HG03432 (cell line): Measurements from ENCODE around the gene ADGRD2.

Source experiments
- ATAC-seq: cut with Tn5 transposase; IDR thresholded peaks from one replicate; pipeline ENCODE4 v1.9.1; 2021; ENCODE audit warnings: mild to moderate bottlenecking, moderate library complexity; ENCODE audit not compliant: unreplicated experiment

Gene ADGRD2

DNA sequence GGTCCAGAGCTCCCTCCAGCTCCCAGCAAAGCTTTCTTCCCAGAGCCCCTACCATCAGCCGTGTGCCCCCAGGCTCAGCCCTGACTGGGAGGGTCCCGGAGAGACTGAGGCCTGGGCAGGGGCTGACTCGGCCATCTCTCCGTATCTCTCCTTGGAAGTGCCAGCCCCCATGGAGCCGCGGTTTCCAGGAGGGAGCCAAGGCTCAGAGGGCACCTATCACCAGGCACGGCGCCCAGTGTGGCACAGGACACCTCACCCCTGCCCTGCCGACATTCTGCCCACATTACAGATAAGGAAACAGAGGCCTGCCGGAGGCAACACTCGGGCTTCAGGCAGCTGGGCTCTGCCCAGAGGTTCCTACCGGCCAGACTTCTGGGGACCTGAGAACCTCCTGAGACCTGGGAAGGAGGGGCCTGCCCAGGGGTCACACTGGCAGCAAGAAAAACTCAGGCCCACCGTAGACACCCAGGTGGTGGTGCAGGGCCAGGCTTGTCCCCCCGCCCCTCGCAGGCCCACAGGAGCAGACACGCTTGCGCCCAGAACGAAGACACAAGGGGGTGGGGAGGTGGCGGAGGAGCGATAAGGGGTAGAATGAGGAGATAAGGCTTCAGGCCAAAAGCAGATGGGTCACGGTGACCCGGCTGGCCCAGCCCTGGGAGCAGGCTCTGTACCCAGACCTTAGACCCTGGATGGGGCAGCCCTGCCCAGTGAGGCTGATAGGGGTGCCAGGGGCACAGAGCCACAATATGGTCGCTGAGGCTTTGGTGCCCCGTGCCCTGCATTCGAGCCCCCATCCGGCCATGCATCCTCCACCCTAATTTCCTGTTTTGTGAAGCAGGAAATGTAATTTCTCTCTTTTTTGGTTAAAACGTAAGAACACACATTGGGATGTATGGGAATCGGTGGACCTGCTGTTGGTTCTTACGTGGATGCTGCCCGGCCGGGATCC is 45.1 kb downstream of the ADGRD2 start:
- ATAC-seq, result no peak

DNA sequence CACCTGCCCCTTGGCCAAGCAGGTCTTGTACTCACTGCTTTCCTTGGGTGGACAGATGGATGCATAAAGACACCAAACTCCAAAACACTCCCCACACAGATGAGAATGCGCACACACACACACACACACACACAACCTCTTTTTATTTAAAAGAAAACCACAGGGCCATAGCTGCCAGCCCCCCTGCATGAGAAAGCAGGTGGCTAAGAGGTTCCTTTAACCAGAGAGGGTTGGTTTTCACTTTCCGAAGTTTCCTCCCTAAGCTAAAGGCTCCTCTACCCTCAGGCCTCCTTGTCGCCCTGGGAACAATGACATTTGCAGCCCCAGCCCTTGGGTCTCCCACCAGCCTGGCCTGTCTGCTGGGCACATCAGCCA is 45.8 kb downstream of the ADGRD2 start:
- ATAC-seq, result no peak

DNA sequence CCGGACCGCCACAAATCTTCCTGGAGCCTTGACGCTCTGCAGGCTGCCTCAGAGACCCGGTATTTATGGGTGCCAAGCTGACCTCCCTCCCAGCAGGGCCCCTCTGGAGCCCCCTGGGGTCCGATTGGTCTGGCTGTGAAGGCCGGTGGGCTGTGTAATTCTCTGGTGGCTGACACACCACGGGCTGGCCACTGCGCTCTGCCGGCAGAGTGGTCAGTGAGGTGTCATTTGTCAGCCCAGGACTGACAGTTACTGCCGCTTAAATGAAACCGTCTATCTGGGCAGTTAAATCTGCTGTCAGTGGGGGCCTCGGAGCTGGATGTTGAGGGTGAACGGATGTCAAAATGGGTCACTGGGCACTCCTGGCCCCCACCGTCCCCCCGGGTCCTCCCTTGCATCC is 46.2 kb downstream of the ADGRD2 start:
- no peak for ATAC-seq

DNA sequence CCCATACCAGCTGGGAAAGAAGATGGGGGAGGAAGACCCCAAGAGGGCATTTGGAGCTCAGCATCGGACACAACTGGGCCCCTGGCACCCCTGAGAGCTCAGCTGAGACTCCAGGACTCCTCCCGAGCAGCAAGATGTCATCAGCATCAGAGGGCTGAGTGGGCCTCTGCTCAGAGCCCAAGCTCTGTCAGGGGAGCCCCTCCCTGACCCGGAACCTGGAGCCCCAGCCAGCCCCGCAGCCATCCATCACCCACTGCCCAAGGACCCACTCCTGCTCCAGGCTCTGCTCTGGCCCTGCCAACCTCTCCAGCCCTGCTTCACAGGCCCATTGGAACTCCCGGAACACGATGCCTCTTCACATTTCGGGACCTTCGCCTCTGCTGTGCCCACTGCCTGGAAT is 47.2 kb downstream of the ADGRD2 start:
- ATAC-seq, result no peak

DNA sequence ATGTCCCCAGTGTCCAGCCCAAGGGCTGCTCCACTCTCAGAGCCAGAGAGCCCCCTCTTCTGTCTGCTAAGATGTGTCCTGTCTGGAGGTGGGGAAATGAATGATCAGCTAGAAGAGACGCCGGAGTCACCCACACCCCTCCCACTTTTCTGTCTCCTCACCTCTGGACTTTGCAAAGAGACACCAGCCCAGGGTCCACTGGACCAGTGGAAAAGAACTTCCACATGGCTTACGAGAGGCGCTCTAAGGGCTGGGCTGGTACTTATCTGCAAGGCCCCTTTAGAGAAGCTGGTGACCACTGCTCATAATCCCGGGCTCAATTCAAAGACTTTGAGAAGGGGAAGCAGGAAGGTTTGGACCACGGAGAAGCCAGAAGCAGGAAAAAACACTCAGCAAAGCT is 47.8 kb downstream of the ADGRD2 start:
- ATAC-seq, result no peak

DNA sequence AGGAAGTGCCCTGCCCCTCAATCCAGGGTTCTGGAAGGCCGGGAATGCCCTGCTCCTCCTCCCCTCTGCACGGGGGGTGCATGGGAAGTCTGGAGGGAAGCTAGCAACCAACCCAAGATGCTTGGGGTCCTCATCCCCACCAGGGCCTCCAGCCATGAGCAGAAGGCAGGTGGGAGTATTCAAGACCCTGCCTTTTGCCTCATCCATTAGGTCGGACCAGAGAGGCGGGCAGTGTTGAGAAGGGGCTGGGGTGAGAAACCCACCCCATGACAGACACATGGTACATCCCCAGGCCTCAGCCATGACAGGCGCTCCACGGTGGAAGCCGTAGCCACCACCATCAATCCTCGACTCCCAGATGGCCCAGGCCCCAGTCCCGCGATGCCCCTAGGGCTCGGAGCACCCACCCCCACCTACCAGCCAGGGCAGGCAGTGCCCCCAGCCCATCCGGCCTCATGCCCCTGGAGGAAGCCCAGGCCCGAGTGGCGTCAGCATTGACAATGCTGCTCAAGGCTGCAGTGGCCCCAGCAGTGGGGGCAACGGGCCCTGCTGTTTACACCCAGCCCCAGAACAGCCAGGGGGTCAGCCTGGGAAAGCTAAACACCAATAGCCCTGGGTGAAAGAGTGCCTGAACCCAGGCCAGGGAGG is 48.4 kb downstream of the ADGRD2 start:
- no peak for ATAC-seq

DNA sequence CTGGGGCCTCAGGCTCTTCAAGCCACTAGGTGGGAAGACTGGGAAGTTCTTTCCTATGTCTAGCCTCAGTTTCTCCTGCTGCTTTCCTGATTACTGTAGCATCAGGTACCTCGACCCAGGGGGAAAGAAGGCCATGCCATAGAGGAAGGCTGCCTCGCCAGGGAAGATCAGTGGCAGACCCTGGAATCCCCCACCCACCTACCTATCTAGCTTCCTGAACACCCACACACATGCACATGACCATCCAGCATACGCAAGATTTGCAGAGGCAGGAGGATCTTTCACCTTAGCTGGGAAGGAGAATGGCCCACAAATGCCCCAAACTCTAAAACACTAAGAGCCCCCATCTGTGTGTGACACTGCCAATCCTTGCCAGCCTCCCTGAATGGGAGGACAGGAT is 49.0 kb downstream of the ADGRD2 start:
- ATAC-seq, result no peak

DNA sequence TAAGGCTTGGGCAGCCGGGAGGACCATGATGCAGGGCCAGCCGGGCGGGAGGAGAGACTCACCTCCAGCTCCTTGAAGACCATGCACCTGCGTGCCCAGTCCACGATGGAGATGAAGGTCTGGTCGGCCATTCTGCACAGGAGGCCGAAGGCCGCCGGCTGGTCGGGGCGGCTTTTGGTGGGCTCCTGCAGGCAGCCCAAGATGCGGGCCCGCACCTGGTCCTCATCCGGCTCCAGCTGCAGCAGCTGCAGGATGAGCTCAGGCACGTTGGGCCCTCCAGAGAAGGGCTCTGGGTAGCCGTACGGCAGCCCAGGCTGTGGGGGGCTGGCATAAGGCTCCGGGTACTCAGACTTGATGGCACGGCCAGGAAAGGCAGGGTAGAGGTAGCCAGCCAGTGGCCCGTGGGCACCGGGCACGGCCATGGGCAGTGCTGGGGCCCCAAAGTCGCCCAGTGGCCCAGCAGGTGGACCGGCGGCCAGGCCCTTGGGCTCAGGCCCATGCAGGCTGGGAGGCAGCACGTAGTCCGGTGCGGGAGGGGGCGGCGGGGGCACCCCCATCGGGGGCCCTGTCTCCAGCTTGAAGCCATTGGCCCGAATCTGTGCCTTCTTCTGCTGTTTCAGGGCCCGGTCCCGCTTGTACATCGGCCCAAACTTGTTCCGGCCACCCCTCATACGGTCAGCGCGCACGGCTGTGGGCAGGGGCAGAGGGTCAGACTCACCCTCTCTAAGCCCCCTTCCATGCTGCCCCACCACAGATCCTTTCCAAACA is 50.0 kb downstream of the ADGRD2 start:
- no peak for ATAC-seq

DNA sequence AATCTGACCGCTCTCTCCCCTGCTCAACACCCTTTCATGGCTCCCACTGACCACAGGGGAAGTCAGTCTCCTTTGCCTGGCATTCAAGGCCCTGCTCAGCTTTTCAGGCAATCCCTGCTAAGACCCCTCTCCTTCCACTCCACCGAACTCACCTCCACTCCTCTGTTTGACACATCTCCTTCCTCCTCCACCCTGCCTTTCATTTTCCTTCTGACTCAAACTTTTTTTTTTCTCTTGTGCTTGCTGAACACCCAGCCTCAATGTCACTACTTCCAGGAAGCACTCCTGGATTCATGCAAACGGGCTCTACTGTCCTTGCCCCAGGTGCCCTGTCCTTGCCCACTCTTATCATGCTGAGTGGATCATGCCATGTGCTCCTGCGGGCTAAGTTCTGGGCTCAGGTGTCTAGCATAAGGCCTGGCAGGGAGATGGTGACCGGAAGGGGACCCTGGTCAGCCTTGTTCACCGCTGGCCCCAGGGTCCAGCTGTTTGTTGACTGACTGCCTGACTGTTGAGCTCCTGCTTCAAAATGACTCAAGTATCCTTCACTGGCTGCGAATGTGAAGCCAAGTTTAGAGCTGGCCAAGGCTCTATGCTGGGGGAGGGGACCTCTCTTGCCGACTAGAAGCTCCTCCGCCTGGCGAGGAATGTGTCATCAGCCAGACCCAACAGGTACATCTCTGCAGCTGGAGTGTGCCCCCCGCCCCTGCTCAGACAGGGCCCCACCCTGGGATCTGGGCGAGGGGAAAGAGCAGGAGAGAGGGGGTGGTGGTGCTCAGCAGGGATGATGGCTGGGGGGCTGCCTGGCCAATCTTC is 50.8 kb downstream of the ADGRD2 start:
- no peak for ATAC-seq

DNA sequence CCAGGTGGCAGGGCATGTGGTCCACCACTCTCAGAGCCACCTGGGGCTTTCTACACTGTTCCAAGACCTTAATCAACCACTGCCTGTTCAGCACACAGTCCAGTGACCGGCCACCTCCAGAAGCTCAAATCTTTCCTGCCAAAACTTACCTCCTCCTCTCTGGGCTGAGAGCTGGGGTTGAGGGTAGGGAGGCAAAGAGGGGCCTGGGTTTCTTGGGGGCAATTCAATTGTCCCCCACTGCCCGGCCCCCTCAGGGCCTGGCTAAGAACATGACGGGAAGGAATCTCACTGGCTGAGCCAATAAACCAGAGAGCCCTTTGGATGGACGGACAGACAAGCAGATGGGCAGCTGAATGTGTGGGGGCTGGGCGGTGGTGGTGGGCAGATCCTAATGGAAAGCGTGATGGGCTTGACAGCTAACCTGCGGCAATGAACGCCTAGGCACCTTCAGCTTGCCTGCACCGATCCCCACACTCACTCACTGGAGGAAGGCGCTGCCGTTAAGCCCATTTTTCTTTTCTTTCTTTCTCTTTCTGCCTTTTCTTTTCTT is 51.6 kb downstream of the ADGRD2 start:
- no peak for ATAC-seq

DNA sequence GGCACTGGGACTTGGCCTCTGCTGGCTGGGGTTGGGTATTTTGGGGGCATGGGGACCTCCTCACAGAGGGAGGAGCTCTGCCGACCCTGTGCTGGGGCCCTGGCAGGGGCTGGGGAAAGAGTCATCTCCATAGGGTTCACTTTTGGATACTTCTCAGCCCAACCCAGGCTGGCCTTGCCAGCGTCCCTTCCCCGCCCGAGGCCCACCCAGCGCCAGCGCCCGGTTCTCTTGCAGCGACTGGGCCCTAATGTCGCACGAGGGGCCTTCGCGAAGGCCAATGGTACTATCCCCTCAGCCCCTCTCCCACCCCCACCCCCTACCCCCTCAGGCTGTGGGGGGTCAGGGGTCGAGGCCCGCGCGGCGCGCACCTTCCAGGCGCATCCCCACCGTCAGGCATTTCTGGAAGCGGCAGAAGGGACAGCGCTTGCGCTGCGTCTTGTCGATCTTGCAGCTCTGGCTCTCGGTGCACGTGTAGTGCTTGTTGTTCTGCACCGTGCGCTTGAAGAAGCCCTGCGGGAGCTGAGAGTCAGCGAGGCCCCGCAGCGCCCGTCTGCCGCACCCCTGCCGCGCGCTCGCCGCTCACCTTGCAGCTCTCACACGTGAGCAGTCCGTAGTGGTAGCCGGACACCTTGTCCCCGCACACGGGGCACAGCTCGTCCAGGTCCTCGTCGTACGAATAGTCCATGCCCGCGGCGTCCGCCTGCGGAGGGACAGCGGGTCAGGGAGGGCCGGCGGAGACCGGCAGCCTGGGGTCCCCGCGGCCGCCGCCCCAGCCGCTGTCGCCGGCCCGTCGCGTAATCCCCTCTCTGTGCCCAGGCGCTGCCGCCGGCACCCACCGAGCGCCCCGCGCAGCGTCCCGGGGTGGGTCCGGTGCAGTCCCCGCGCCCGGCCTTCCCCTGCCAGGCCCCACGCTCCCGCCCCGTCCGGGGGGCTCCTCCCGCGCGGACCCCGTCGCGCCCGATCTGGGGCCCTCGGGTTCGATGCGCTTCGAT is 52.8 kb downstream of the ADGRD2 start:
- no peak for ATAC-seq

DNA sequence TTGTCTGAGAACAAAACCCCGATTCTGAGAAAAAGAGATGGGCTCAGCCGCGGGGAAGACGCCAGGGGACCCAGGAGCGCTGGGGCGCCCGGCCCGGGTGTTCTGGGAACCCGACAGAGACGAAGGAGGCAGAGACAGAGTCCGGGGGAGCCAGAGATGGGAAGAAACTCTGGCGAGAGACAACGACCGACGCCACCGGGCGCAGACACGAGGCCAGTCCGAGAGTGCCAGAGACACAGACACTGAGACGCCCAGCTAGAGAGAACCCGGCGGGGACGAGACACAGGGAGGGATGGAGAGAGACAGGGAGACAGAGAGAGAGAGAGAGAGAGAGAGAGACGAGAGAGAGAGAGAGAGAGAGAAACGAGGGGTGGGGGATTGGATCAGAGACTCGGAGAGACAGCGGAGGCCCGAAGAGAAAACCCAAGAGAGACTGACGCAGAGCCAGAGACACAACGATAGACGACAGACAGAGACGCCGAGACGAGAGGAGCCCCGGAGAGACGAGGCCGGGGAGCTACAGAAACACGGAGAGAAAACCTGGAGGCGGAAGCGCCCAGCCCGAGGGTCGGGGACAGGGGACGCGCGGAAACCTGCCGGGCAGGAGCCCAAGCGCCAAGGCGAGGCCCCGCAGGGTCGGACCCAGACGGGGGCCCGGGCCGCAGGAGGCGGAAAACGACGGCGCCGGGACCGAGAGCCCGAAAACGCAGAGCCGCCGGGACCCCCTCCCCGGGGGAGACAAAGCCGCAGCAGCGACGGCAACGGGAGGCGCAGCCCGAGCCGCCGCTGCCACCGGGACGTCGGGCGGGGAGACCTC is 53.7 kb downstream of the ADGRD2 start:
- ATAC-seq, result no peak

DNA sequence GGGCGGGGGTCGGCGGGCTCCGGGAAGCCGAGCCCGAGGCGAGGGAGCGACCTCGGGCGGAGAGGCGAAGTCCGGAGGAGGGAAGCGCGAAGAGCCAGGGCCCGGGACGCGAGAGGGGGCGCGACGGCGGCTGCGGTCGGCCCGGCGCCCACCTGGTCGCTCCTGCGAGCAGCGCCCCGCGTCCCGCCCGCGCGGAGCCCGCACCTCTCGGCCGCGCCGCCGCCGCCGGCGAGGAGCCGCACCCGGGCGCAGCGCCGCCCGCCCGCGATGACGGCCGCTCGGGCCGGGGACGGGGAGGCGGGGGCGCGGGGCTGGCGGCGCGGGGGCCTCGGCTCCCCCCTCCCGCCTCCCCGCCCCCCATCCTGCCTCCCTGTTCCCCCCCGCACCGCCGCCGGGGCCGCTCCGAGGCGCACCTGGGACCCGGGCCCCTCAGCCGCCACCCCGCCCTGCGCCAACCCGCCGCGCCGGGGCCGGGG is 54.3 kb downstream of the ADGRD2 start:
- no peak for ATAC-seq

DNA sequence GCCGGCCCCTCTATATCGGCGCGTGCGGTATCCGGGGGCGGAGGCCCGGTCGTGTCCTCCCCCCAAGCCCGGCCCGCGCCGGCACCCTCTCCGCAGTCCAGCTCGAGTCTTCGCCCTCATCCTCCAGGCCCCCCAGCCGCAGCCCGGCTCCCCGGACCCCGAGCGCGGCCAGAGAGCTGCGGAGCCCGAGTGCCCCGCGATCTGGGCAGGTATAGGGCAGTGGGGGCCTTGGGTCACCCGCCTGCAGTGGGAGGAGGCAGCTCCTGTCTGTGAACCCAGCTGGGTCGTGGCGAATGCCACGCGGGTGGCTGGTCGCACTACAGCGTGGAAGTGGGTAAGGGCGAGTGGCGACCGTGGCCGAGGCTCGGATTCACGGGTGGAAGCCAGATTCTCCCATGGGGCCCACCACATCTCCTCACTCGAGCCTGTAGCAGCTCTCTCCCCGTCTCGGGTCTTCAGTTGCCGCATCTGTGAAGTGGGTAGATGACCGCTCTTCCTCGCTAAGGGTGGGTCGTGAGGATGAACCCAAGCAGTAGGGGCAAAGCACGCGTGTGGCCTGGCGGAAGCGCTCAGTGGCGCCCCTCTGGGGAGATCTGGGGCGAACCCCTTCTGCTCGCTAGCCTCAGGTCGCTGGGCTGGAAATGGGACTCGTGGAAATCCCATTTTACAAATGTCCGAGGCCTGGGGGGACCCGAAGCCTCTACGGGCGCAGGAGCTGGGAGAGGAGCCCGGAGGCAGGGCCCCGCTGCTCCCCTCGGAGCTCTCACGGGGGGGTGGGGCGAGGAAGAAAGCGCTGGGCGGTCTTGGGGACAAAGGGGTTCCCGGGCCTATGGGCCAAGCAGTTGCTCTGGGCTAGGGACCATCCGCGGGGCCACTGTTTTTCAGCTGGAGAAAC is 55.0 kb downstream of the ADGRD2 start:
- ATAC-seq, result no peak

DNA sequence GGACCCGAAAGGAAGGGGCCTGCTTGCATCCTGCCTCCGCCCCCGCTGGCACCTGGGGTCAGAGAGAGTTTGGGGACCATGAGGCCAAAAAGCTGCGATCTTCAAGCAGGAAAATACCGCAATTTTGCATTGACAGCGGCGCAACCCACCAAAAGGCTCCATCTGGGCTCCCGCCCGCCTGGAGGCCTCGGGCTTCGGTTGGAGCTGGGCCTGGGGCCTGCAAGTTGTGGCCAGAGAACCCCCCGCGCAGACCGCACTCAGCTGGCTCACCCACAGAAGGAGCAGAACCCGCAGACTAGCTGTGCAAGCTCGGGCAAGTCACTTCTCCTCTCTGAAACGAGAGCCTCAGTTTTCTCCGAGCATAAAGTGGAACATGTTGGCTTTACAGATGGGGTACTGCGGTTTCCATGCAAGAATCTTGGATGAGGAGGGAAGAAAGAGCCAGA is 55.7 kb downstream of the ADGRD2 start:
- no peak for ATAC-seq

DNA sequence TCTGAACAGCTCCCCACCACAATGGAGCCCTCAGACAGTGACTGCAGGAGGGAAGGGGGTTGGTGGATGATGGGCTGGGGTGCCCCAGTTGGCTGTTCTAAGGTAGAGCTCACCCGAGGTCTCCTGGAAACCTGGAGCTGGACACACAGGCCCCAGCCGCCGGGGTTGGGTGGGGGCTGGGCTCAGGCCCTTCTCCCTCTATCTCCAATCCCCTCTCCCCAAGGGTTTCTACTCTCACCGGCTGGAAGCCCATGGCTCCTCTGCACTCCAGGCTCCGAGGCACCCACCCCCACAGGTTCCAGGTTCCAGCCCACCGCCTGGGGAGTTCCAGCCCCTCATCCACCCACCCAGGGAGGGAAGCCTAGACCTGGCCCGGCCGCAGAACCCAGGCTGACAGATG is 56.2 kb downstream of the ADGRD2 start:
- no peak for ATAC-seq
